Rectal smooth muscle tissue (tissue), 1 donor: Measurements from ENCODE around the gene ENC1.

ENCODE experiments used
- H3K27ac ChIP-seq: one replicate; pipeline ENCODE4 v1.7.0; 2013; ENCODE audit warnings: low read depth, low read length, inconsistent platforms
- H3K27me3 ChIP-seq: one replicate; pipeline ENCODE4 v1.7.0; 2013; ENCODE audit warnings: low read length; ENCODE audit not compliant: control insufficient read depth, insufficient read depth
- H3K36me3 ChIP-seq: one replicate; pipeline ENCODE4 v1.7.0; 2013; ENCODE audit warnings: low read length; ENCODE audit not compliant: control insufficient read depth, insufficient read depth
- H3K4me1 ChIP-seq: one replicate; pipeline ENCODE4 v1.7.0; 2013; ENCODE audit warnings: low read length; ENCODE audit not compliant: control insufficient read depth, insufficient read depth
- H3K4me3 ChIP-seq: one replicate; pipeline ENCODE4 v1.7.0; 2013; ENCODE audit warnings: low read length
- H3K9ac ChIP-seq: one replicate; pipeline ENCODE4 v1.7.0; 2013; ENCODE audit warnings: low read length

ENC1 gene

GRCh38 chr5:74616236-74617146 lies 24.0 kb downstream of the ENC1 start:
- Histone ChIP-seq H3K9ac (no peak overlapping the region), H3K4me1 (no peaks in the 10 kb centered on the region), H3K4me3 (no peak overlapping the region), H3K27me3 (no peaks in the 10 kb centered on the region), H3K36me3 (no peaks in the 10 kb centered on the region), H3K27ac (no peak overlapping the region)

DNA sequence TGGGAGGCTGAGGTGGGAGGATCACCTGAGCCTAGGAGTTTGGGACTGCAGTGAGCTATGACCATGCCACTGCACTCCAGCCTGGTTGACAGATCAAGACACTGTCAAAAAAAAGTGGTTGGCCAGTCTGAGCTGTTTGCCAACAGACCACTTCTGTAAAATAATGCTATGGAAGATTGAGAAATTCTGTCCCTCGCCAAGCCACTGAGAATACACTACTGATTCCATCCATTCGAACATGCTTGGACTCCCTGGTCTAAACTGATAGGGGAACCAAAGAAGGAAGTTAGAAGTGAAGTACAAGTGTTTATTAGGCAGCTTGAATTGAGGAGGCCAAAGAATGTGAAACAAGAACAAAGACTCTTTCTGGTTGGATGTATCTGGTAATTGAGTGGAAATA lies 27.2 kb downstream of the ENC1 start:
- no peak overlapping the region for H3K27ac ChIP-seq
- H3K36me3 ChIP-seq = no peaks in the 10 kb centered on the region
- H3K4me1 ChIP-seq = no peaks in the 10 kb centered on the region
- H3K9ac ChIP-seq = no peak overlapping the region
- H3K4me3 ChIP-seq = no peak overlapping the region
- no peaks in the 10 kb centered on the region for H3K27me3 ChIP-seq

DNA sequence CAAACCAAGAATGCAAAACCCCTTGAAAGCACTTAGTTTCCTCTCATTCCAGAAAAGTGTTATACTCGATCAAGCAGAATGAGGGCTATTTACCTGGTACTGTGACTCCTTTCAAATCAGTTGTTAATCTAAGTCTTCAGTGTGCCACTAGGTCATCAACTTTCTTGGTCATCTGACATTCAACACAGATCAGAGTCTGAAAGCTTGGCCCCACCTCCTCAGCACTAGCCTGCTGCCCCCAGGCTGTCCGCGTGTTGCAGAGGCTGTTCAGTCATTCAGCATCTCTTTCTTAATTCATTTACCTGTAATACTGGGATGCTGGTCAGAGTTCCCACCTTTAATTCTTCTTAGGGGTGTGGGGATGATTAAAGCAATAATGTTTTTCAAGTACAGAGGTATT lies 28.5 kb downstream of the ENC1 start:
- Histone ChIP-seq H3K9ac (no peak overlapping the region), H3K4me3 (no peak overlapping the region), H3K36me3 (no peaks in the 10 kb centered on the region), H3K4me1 (no peaks in the 10 kb centered on the region), H3K27ac (no peak overlapping the region), H3K27me3 (no peaks in the 10 kb centered on the region)

GRCh38 chr5:74608736-74609601 lies 31.6 kb downstream of the ENC1 start:
- Histone ChIP-seq H3K27ac (no peak overlapping the region), H3K9ac (no peak overlapping the region), H3K36me3 (no peaks in the 10 kb centered on the region), H3K4me1 (no peaks in the 10 kb centered on the region), H3K4me3 (no peak overlapping the region), H3K27me3 (no peaks in the 10 kb centered on the region)

DNA sequence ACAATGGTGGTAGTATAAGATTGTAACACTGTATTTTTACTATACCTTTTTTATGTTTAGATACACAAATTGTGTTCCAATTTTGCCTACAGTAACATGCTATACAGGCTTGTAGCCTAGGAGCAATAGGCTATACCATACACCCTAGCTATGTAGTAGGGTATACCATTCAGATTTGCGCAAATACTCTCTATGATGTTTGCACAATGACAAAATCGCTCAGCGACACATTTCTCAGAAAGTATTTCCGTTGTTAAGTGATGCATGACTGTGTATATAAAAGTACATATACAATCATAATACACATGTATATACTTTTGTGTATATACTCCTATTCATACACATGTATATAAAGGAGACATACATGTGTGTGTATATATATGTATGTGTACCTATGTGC lies 34.8 kb downstream of the ENC1 start:
- Histone ChIP-seq H3K9ac (no peak overlapping the region), H3K27me3 (no peaks in the 10 kb centered on the region), H3K4me3 (no peak overlapping the region), H3K36me3 (no peaks in the 10 kb centered on the region), H3K4me1 (no peaks in the 10 kb centered on the region), H3K27ac (no peak overlapping the region)

- no peaks in the 10 kb centered on the region for H3K36me3 ChIP-seq
Observed at GRCh38 chr5:74603376-74603775, 37.2 kb downstream of the ENC1 start.

GRCh38 chr5:74599148-74599547 lies 41.4 kb downstream of the ENC1 start:
- no peak overlapping the region for H3K27ac ChIP-seq
- H3K36me3 ChIP-seq = no peaks in the 10 kb centered on the region
- H3K4me1 ChIP-seq = no peaks in the 10 kb centered on the region
- no peak overlapping the region for H3K9ac ChIP-seq
- H3K4me3 ChIP-seq = no peak overlapping the region
- H3K27me3 ChIP-seq = no peaks in the 10 kb centered on the region

More at GRCh38 chr5:74603376-74603775, 37.2 kb downstream of the ENC1 start:
- no peak overlapping the region for H3K9ac ChIP-seq
- H3K4me1 ChIP-seq = no peaks in the 10 kb centered on the region
- no peak overlapping the region for H3K4me3 ChIP-seq
- no peak overlapping the region for H3K27ac ChIP-seq
- no peaks in the 10 kb centered on the region for H3K27me3 ChIP-seq

DNA sequence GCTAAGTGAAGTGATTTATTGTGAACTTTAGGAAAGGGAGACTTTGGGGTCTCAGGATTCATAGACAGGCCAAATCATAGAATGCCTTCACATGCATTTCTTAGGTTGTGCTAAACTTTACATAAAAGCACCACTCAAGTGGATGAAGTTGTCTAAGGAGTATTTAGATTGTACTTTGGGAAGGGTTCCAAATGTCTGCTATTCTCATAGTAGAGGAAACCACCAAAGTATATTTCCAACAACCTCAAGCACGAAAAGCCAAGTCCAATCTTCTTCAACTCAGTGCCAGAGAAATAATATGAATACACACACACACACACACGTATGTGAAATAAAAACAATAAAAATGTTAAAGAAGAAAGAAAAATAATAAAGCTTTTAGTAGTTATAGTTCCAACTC lies 41.8 kb downstream of the ENC1 start:
- H3K36me3 ChIP-seq = no peaks in the 10 kb centered on the region
- no peak overlapping the region for H3K4me3 ChIP-seq
- H3K4me1 ChIP-seq = no peaks in the 10 kb centered on the region
- no peak overlapping the region for H3K9ac ChIP-seq
- H3K27ac ChIP-seq = no peak overlapping the region
- H3K27me3 ChIP-seq = no peaks in the 10 kb centered on the region

- Histone ChIP-seq H3K9ac (no peak overlapping the region), H3K27me3 (no peaks in the 10 kb centered on the region), H3K27ac (no peak overlapping the region), H3K4me3 (no peak overlapping the region), H3K4me1 (no peaks in the 10 kb centered on the region), H3K36me3 (no peaks in the 10 kb centered on the region)
Observed at GRCh38 chr5:74596927-74597326, 43.6 kb downstream of the ENC1 start.

DNA sequence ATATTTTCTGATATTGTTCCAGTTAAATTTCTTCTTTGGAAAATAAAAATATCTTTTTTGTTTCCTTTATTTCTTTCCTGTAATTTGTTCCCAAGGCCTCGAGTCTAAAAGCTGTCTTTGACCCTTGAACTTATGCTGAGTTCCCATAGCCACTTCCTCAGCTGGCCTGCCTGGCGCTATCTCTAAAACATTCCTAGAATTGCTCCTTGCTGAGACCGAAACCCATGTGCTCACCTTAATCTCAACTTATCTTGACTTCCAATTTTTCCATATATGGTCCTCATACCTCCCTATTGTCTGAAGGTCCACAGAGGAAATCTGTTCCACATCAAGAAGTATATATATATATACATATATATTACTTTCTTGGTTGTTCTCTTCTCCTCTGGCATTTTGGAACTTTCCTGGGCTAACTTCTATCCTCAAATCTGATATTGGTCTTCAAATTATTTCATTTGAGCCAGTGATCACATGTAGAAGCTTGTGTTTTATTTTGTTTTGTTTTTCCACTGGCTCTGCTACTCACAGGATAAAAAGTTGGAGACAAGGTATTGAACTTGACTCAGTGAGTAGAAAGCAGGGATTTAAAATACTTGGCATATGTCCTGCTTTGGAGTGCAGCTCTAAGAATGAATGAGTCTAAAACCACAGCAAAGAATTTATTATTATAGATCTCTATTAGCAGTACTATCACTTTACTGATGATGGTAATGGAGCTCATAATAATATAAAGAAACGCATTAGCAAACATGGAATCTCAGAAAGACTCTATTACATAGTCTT lies 45.2 kb downstream of the ENC1 start:
- Histone ChIP-seq H3K36me3 (no peaks in the 10 kb centered on the region), H3K27ac (no peak overlapping the region), H3K27me3 (no peaks in the 10 kb centered on the region), H3K4me3 (no peak overlapping the region), H3K9ac (no peak overlapping the region), H3K4me1 (no peaks in the 10 kb centered on the region)

- H3K27ac ChIP-seq = peak overlapping the region; percentile 1
Observed at GRCh38 chr5:74594137-74595040, 46.1 kb downstream of the ENC1 start.

More at GRCh38 chr5:74594137-74595040, 46.1 kb downstream of the ENC1 start:
- Histone ChIP-seq H3K4me3 (no peak overlapping the region), H3K27me3 (no peaks in the 10 kb centered on the region), H3K9ac (no peak overlapping the region), H3K4me1 (no peaks in the 10 kb centered on the region), H3K36me3 (no peaks in the 10 kb centered on the region)
